ENCODE measurements around the gene RXYLT1. TPM values are rescaled to one million over a fixed set of nuclear protein-coding genes. Genes with fewer than 3 reads are reported as not detected.

Gene RXYLT1
- total RNA-seq, 1 experiment from 2014 or later = 21.1 TPM

- no TSS peak for BruUV-seq (replicated peaks)
- intact Hi-C loops (cut with micrococcal nuclease; ENCODE audit: unreplicated experiment) = no loop called here
- Histone ChIP-seq H3K27me3 (replicated peaks; ENCODE audit: insufficient read depth, low read depth, low read length, poor library complexity) (peaks cover 4% of the 10 kb centered on the region), H3K4me3 (ENCODE audit: low read depth, low read length, poor library complexity, severe bottlenecking) (no peak overlapping the region), H3K36me3 (ENCODE audit: insufficient read depth, low read length, poor library complexity, severe bottlenecking) (no peaks in the 10 kb centered on the region), H3K4me1 (ENCODE audit: insufficient read depth, low read length, poor library complexity, severe bottlenecking) (no peaks in the 10 kb centered on the region), H3K27ac (ENCODE audit: low read depth, low read length, poor library complexity, severe bottlenecking) (no peak overlapping the region), H3K9me3 (ENCODE audit: low read depth, low read length, poor library complexity, severe bottlenecking) (peaks cover 5% of the 10 kb centered on the region)
- ChIA-PET CTCF (interaction anchor here (0.7 to 1.0 kb wide), 3 partner anchors 225 to 615 kb away, joined by 3 read pairs; partner anchors contain the start of gene AVPR1A), POLR2A (ENCODE audit: low non-redundant PET) (no interaction called here)
- DNase-seq (ENCODE audit: low spot score) = no peak
- TF ChIP-seq EZH2 (IDR thresholded peaks at IDR 0.05; ENCODE audit: borderline replicate concordance, low read depth, low read length, poor library complexity, severe bottlenecking) = no peak
- peak; percentile 48; the same call in 1 of the 2 replicates for TF ChIP-seq CTCF (conservative IDR thresholded peaks at IDR 0.05; ENCODE audit: low read depth, low read length)
These were observed 13.2 kb upstream of the RXYLT1 start for GRCh38 chr12:63766498-63766897.

GRCh38 chr12:63770375-63770774 is 9.3 kb upstream of the RXYLT1 start:
- TF ChIP-seq EZH2 (IDR thresholded peaks at IDR 0.05; ENCODE audit: borderline replicate concordance, low read depth, low read length, poor library complexity, severe bottlenecking) = no peak
- TF ChIP-seq CTCF (conservative IDR thresholded peaks at IDR 0.05; ENCODE audit: low read depth, low read length) = no peak
- BruUV-seq (replicated peaks) = no TSS peak
- no peak for DNase-seq (ENCODE audit: low spot score)
- H3K36me3 ChIP-seq (ENCODE audit: insufficient read depth, low read length, poor library complexity, severe bottlenecking) = no peaks in the 10 kb centered on the region
- intact Hi-C loops (cut with micrococcal nuclease; ENCODE audit: unreplicated experiment) = no loop called here
- ChIA-PET POLR2A (ENCODE audit: low non-redundant PET) (no interaction called here), CTCF (no interaction called here)
- peaks cover 5% of the 10 kb centered on the region for H3K9me3 ChIP-seq (ENCODE audit: low read depth, low read length, poor library complexity, severe bottlenecking)
- no peak overlapping the region for H3K4me3 ChIP-seq (ENCODE audit: low read depth, low read length, poor library complexity, severe bottlenecking)
- H3K4me1 ChIP-seq (ENCODE audit: insufficient read depth, low read length, poor library complexity, severe bottlenecking) = no peaks in the 10 kb centered on the region
- no peak overlapping the region for H3K27ac ChIP-seq (ENCODE audit: low read depth, low read length, poor library complexity, severe bottlenecking)
- peaks cover 4% of the 10 kb centered on the region for H3K27me3 ChIP-seq (replicated peaks; ENCODE audit: insufficient read depth, low read depth, low read length, poor library complexity)

DNA sequence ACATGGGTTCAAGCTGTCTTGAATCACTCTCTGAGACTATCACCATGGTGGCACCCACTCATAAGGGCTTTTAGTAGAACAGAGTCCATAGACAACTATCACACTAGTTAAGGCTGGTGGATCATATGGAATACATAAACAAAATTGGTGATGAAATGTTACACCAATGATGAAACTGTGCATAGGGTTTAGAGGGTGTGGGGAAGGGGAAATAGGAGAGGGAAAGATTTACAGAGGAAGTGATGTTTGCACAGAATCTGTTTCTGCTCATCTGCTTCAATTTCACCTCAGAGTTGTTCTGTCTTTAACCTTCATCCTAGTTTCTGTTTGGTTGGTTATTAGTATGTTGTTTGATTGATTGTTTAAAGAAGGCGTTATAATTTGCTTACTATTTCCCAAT is 2.4 kb upstream of the RXYLT1 start:
- POLR2A ChIA-PET (ENCODE audit: low non-redundant PET) = no interaction called here
- CTCF ChIA-PET = no interaction called here
- intact Hi-C loops (cut with micrococcal nuclease; ENCODE audit: unreplicated experiment) = no loop called here
- no peak for TF ChIP-seq EZH2 (IDR thresholded peaks at IDR 0.05; ENCODE audit: borderline replicate concordance, low read depth, low read length, poor library complexity, severe bottlenecking)
- TF ChIP-seq CTCF (conservative IDR thresholded peaks at IDR 0.05; ENCODE audit: low read depth, low read length) = no peak
- no peak for DNase-seq (ENCODE audit: low spot score)
- Histone ChIP-seq H3K4me3 (ENCODE audit: low read depth, low read length, poor library complexity, severe bottlenecking) (no peak overlapping the region), H3K27me3 (replicated peaks; ENCODE audit: insufficient read depth, low read depth, low read length, poor library complexity) (no peaks in the 10 kb centered on the region), H3K36me3 (ENCODE audit: insufficient read depth, low read length, poor library complexity, severe bottlenecking) (no peaks in the 10 kb centered on the region), H3K27ac (ENCODE audit: low read depth, low read length, poor library complexity, severe bottlenecking) (no peak overlapping the region), H3K9me3 (ENCODE audit: low read depth, low read length, poor library complexity, severe bottlenecking) (no peaks in the 10 kb centered on the region), H3K4me1 (ENCODE audit: insufficient read depth, low read length, poor library complexity, severe bottlenecking) (no peaks in the 10 kb centered on the region)
- BruUV-seq (replicated peaks) = no TSS peak
